Heart right ventricle (tissue), 16 donors: ENCODE data around the gene NID2. TPM values are rescaled to one million over a fixed set of nuclear protein-coding genes. Genes with fewer than 3 reads are reported as not detected.

Experiments used
- ATAC-seq, 8 donors: fragments of 200-7000 bp; cut with Tn5 transposase; one replicate each; pipeline ENCODE4 v1.9.1; 2020; ENCODE audit warnings: mild to moderate bottlenecking in 8 of 8, moderate library complexity in 8 of 8, moderate number of reproducible peaks in 1 of 8
- DNase-seq, 2 donors: peaks; one replicate each; pipeline ENCODE4 v3.0.0-alpha.2; 2020
- H3K27ac ChIP-seq, 10 donors: fragments of 200-600 bp; sonication (generic) in 2 of 10; one replicate each; pipeline versions ENCODE4 v1.5.0 to v1.8.0; 2020 to 2022; ENCODE audit warnings: mild to moderate bottlenecking in 3 of 10
- H3K27me3 ChIP-seq, 7 donors: fragments of 200-600 bp; one replicate each; pipeline ENCODE4 v1.8.0; 2021 to 2022; ENCODE audit warnings: mild to moderate bottlenecking in 2 of 7
- H3K36me3 ChIP-seq, 9 donors: fragments of 200-600 bp; sonication (generic) in 1 of 9; one replicate each; pipeline versions ENCODE4 v1.5.0 to v1.8.0; 2020 to 2022; ENCODE audit warnings: mild to moderate bottlenecking in 2 of 9
- H3K4me1 ChIP-seq, 9 donors: fragments of 200-600 bp; sonication (generic) in 1 of 9; one replicate each; pipeline versions ENCODE4 v1.5.0 to v1.8.0; 2020 to 2022; ENCODE audit warnings: mild to moderate bottlenecking in 4 of 9
- H3K4me3 ChIP-seq, 10 donors: fragments of 200-600 bp; sonication (generic) in 2 of 10; one replicate each; pipeline versions ENCODE4 v1.5.0 to v1.8.0; 2020 to 2022; ENCODE audit warnings: mild to moderate bottlenecking in 7 of 10, moderate library complexity in 2 of 10
- H3K9me3 ChIP-seq, 11 donors: fragments of 200-600 bp in 10 of 11; sonication (generic) in 2 of 11; one replicate each; pipeline versions ENCODE4 v1.5.0 to v1.8.0; 2013 to 2022; ENCODE audit warnings: mild to moderate bottlenecking in 2 of 11, control low read depth in 1 of 11, moderate library complexity in 1 of 11
- CTCF ChIP-seq, 9 donors: fragments of 200-600 bp; sonication (generic) in 2 of 9; IDR thresholded peaks; one replicate each; pipeline versions ENCODE4 v1.5.0 to v1.8.0; 2021 to 2022; ENCODE audit warnings: antibody characterized with exemption in 9 of 9, mild to moderate bottlenecking in 5 of 9, moderate library complexity in 1 of 9
- WGBS, 2 donors: extraction: QIAGEN DNeasy Blood & Tissue Kit; methylation state at CpG; one replicate each; pipeline ENCODE4 v1.1.7; 2013; ENCODE audit warnings: inconsistent platforms in 1 of 2; 5-methylcytosine and 5-hydroxymethylcytosine counted together
- intact Hi-C, 10 donors: fragments of 100-400 bp; cut with DNase I; formaldehyde crosslinking; loops; one replicate each; pipeline versions ENCODE4 v1.11.1 to v1.14.2; 2022
- polyA plus RNA-seq, 2 donors: library from polyadenylated mRNA; stranded (reverse); fragments of 200-250 nt; gene quantifications; one replicate each; pipeline ENCODE4 v1.2.3, GENCODE V29; 2013
- total RNA-seq, 10 donors: library from RNA; stranded (reverse); fragmentation: NEBNext Ultra II Directional in 3 of 10; extraction: Animal tissue kit (Norgen Biotek cat#: 25700) in 3 of 10; gene quantifications; one replicate each; pipeline versions ENCODE4 v1.2.1 to v1.2.4, GENCODE V29; 2021 to 2023
- donor health status: Arrhythmogenic right ventricular cardiomyopathy.
- donor health status: ischemic (EF 13 %, LVEDD 7.1; RV severe dilation, severe dysfunction).
- donor health status: healthy with polysubstance abuse.
- donor health status: DM: no; HTN: yes; CAD: no.
- donor health status: DM: no; HTN: no; CAD: no.
- donor health status: ischemic (EF 25% LVEDD 6.9; RV normal size, moderate dysfunction).
- donor health status: ischemic (EF 25% LVEDD 5.7; RV mildly dilated, moderate dysfunction).
- donor health status: healthy.
- donor health status: DM: yes; HTN: yes; CAD: no.
- donor health status: Ischemic cardiomyopathy.
- donor health status: ischemic (EF 35%, LVEDD 5.7; RV mildly dilated, moderate dysfunction).
- donor health status: nonischemic (EF 11% LVEDD 7.7; RV severe dilation, severe dysfunction).
- donor health status: DM: yes; HTN: yes; CAD: no.
- donor health status: PGD.
- donor health status: ischemic (EF 29% LVEDD 5.4; RV normal size, mild dysfunction).
- donor health status: nonischemic (EF 23%, LVEDD 6.1; RV moderate dilation, normal function).

NID2 gene
- total and polyA plus RNA-seq, 12 donors: 15.1 to 66.0 (median 36.5) TPM

DNA sequence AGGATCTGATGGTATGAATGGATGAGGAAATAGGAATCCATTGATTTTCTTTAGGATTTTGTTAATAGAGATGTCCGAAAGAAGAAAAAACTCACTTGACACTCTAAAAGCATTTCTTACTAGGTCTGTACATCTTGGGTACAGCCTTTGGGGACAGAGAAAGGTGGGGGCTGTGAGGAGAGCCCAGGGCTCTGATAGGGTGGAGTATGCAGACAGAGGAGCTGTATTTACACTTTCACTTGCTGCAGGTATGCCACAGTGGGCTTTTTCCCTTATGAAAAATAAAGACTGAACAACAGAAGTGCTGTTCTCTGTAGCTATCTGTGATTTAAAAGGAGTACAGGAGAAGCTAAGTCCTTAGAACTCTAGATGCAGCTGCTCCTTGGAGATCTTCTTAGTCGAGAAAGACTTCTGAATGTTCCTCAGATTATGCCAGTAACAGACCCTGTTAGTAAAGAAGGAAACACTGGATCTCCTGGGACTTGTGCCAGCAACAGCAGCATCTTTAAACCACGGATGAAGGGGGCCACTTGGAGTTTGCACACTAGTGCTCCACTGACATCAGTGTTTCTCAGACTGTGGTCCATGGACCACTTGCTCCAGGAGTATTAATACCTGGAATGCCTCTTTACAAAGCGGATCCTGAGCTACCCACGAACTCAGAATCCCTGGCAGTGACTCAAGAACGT lies 98.9 kb downstream of the NID2 start:
- no peak for TF ChIP-seq CTCF (IDR thresholded peaks at IDR 0.05)
- Histone ChIP-seq H3K4me1 (no peaks in the 10 kb centered on the region), H3K4me3 (no peak overlapping the region), H3K27ac (no peak overlapping the region), H3K27me3 (peaks cover 0 to 4% (median 0%) of the 10 kb centered on the region in 7 donors), H3K9me3 (no peaks in the 10 kb centered on the region), H3K36me3 (peaks cover 0 to 11% (median 0%) of the 10 kb centered on the region in 9 donors)
- no peak for DNase-seq
- intact Hi-C loops: loop anchor here in 8 of 10 donors (10.0 kb wide), 4 partner anchors 105 to 685 kb away; partner anchors contain the start of gene GNG2 (in 6 of the 8)
- 68 to 71% methylated on average over 6 of the region's 6 CpGs for WGBS, 2 donors
- no peak for ATAC-seq

DNA sequence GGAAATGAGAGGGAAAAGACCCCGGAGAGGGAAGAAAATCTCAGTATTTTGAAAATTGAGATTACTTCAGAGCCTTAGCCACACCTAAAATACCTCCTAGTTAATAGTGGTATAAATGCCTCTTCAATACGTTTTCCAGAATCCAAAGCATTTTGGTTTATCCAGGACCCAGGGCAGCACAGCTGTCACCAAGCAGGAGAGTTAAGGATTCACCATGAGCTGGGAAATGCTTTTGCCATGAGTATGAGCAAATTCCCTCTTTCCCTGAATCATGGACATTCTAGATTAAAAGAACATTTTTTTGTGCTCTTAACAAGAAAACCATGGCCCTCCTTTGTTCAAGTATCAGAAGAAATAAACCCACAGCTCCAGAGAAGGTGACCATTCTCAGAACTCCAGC lies 101.3 kb downstream of the NID2 start:
- 84 to 88% methylated on average over 2 of the region's 2 CpGs for WGBS, 2 donors
- Histone ChIP-seq H3K27me3 (peaks cover 0 to 4% (median 0%) of the 10 kb centered on the region in 7 donors), H3K36me3 (peaks cover 0 to 20% (median 0%) of the 10 kb centered on the region in 9 donors), H3K9me3 (no peaks in the 10 kb centered on the region), H3K4me1 (peaks cover 0 to 18% (median 2%) of the 10 kb centered on the region in 9 donors), H3K27ac (no peak overlapping the region), H3K4me3 (no peak overlapping the region)
- ATAC-seq (no peak), DNase-seq (no peak)
- intact Hi-C loops: no loop called here
- TF ChIP-seq CTCF (IDR thresholded peaks at IDR 0.05): no peak

DNA sequence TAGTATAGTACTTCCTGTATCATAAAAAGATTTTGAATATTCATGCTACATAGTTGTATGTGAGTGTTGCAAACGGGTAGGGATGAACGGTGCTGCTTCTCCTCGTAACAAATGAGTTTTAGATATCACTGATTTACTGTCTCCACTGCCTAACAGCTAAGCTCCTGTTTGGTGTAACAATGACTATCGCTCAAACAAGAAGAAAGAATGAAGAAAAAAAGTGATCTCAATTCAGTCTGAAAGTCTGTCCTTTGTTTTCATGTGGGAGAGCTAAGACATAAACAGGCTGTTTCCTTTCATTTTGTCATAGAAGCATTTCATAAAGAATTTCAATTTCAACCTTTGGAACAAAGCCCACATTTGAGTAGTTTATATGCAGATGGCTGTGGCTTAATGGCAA lies 105.6 kb downstream of the NID2 start:
- peak overlapping the region in 5 of 10 donors; percentile 5 to 26 (median 18) for H3K4me3 ChIP-seq
- H3K27ac ChIP-seq: peak overlapping the region in 1 of 10 donors; percentile 5

GRCh38 chr14:51962711-51963110 lies 106.1 kb downstream of the NID2 start:
- Histone ChIP-seq H3K4me1 (peaks cover 0 to 26% (median 4%) of the 10 kb centered on the region in 9 donors), H3K27ac (peak overlapping the region in 1 of 10 donors; percentile 5), H3K36me3 (peaks cover 0 to 32% (median 0%) of the 10 kb centered on the region in 9 donors), H3K27me3 (peaks cover 0 to 4% (median 0%) of the 10 kb centered on the region in 7 donors), H3K9me3 (peaks cover 0 to 31% (median 19%) of the 10 kb centered on the region in 11 donors), H3K4me3 (peak overlapping the region in 1 of 10 donors; percentile 5)
- intact Hi-C loops: no loop called here
- no peak for TF ChIP-seq CTCF (IDR thresholded peaks at IDR 0.05)
- no peak for DNase-seq
- ATAC-seq: no peak
- WGBS, 2 donors: 27 to 31% methylated on average over 3 of the region's 3 CpGs

More for the DNA sequence above, 105.6 kb downstream of the NID2 start:
- intact Hi-C loops: no loop called here
- Histone ChIP-seq H3K36me3 (peaks cover 0 to 27% (median 0%) of the 10 kb centered on the region in 9 donors), H3K9me3 (peaks cover 0 to 25% (median 15%) of the 10 kb centered on the region in 11 donors), H3K4me1 (peaks cover 0 to 26% (median 4%) of the 10 kb centered on the region in 9 donors), H3K27me3 (peaks cover 0 to 4% (median 0%) of the 10 kb centered on the region in 7 donors)
- no peak for TF ChIP-seq CTCF (IDR thresholded peaks at IDR 0.05)
- 28 to 44% methylated on average over 4 of the region's 4 CpGs for WGBS, 2 donors
- DNase-seq: no peak
- no peak for ATAC-seq
